Caco-2 (cell line): ENCODE data around the gene MUC2. TPM values are rescaled to one million over a fixed set of nuclear protein-coding genes. Genes with fewer than 3 reads are reported as not detected.

Experiments used
- BruUV-seq: library from RNA; stranded (reverse); fragments of 400-500 nt; replicated peaks from 2 replicates; lab custom pipeline; 2021; lab: Mats Ljungman, UMichigan
- CTCF ChIA-PET: fragments of 300-600 bp; sonication (Branson Sonifier 250); formaldehyde crosslinking; loops from one replicate; lab custom pipeline; 2022; ENCODE audit warnings: antibody characterized with exemption; lab: Charles Lee
- POLR2A ChIA-PET: fragments of 300-600 bp; sonication (Branson Sonifier 250); formaldehyde crosslinking; loops from one replicate; lab custom pipeline; 2022; ENCODE audit warnings: antibody characterized with exemption; lab: Charles Lee
- DNase-seq, 2 experiments: peaks; one replicate each; pipeline versions ENCODE4 v3.0.0 to v3.0.0-alpha.2; 2020 to 2022
- H3K27me3 ChIP-seq: replicated peaks from 2 replicates; pipeline ENCODE4 v1.6.0; 2011; ENCODE audit warnings: low read length; ENCODE audit not compliant: control insufficient read depth, insufficient read depth
- H3K36me3 ChIP-seq: 2 replicates; pipeline ENCODE4 v1.5.1; 2011; ENCODE audit warnings: low read length; ENCODE audit not compliant: control insufficient read depth, insufficient read depth
- H3K4me1 ChIP-seq: fragments of 250-450 bp; sonication (Bioruptor Pico); 2 replicates; pipeline ENCODE4 v1.5.1; 2020; ENCODE audit warnings: mild to moderate bottlenecking
- H3K4me3 ChIP-seq: 2 replicates; pipeline ENCODE4 v1.5.1; 2011; ENCODE audit warnings: low read depth, mild to moderate bottlenecking, control low read depth, low read length
- H3K9me3 ChIP-seq: fragments of 250-450 bp; sonication (Bioruptor Pico); 2 replicates; pipeline ENCODE4 v1.5.1; 2020; ENCODE audit warnings: mild to moderate bottlenecking, moderate library complexity
- H3K27ac Mint-ChIP-seq: one replicate; pipeline ENCODE4 v1.8.0; 2022; ENCODE audit warnings: mixed read lengths; ENCODE audit not compliant: unreplicated experiment
- H3K27me3 Mint-ChIP-seq: one replicate; pipeline ENCODE4 v1.8.0; 2022; ENCODE audit warnings: mixed read lengths; ENCODE audit not compliant: insufficient read depth, unreplicated experiment
- H3K36me3 Mint-ChIP-seq: one replicate; pipeline ENCODE4 v1.8.0; 2022; ENCODE audit warnings: mild to moderate bottlenecking, mixed read lengths; ENCODE audit not compliant: insufficient read depth, unreplicated experiment
- H3K4me1 Mint-ChIP-seq: one replicate; pipeline ENCODE4 v1.8.0; 2022; ENCODE audit warnings: low read depth, mixed read lengths; ENCODE audit not compliant: unreplicated experiment
- H3K4me3 Mint-ChIP-seq: one replicate; pipeline ENCODE4 v1.8.0; 2022; ENCODE audit warnings: mild to moderate bottlenecking, moderate library complexity, mixed read lengths; ENCODE audit not compliant: unreplicated experiment
- H3K9me3 Mint-ChIP-seq: one replicate; pipeline ENCODE4 v1.8.0; 2022; ENCODE audit warnings: mixed read lengths; ENCODE audit not compliant: unreplicated experiment
- intact Hi-C: fragments of 100-400 bp; cut with micrococcal nuclease; formaldehyde crosslinking; loops from one replicate; pipeline ENCODE4 v1.10.0; 2022; ENCODE audit not compliant: unreplicated experiment
- total RNA-seq: library from RNA; stranded (reverse); gene quantifications from 2 replicates; pipeline ENCODE4 v1.2.3, GENCODE V29; 2022
- TF ChIP-seq, protein P1 (sequence below), 2 experiments: fragments of 200-600 bp in 1 of 2; IDR thresholded peaks; 1 replicate in 1 of 2; 2 replicates in 1 of 2; pipeline versions ENCODE4 v1.5.1 to v1.8.0; 2011 to 2022; ENCODE audit warnings: antibody characterized with exemption in 1 of 2, control low read depth in 1 of 2, inconsistent platforms in 1 of 2, low read depth in 1 of 2, low read length in 1 of 2, mild to moderate bottlenecking in 1 of 2, moderate library complexity in 1 of 2; ENCODE audit not compliant: insufficient read depth in 1 of 2, severe bottlenecking in 1 of 2, unreplicated experiment in 1 of 2

The MUC2 gene
- total RNA-seq, 1 experiment from 2014 or later = 0.05 TPM

DNA sequence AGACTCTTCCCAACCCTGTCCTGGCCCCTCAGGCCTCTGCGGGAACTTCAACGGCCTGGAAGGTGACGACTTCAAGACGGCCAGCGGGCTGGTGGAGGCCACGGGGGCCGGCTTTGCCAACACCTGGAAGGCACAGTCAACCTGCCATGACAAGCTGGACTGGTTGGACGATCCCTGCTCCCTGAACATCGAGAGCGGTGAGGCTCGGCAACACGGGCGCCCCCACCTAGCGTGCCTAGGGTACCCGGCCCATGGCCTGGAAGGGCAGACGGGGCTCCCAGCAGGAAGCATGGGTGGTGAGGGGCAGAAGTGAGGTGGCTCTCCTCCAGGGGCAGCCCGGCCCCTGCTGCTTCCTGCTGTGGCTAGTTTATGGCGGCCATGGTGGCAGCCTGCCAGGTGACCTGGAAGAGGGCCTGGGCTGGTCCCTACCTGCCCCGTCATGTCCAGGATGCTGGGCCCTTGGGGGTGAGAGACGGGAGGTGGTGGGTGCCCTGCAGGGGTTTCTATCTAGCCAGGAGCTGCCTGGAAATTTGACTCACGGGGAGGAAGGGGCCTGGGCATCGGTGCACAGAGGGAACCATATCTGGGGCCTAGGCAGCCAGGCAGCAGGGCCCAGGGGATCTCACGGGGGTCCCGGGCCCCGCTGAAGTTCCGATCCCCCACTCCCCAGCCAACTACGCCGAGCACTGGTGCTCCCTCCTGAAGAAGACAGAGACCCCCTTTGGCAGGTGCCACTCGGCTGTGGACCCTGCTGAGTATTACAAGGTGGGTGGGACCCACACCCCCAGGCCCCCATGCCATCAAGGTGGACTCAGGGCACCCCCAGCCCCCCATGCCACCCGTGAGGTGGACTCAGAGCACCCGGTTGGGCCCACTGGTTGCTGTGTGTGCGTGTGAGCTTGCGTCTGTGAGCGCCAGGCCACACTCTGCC is 9.2 kb downstream of the MUC2 start:
- H3K36me3 Mint-ChIP-seq = no peaks in the 10 kb centered on the region
- no peaks in the 10 kb centered on the region for H3K4me1 Mint-ChIP-seq
- ChIA-PET CTCF (no interaction called here), POLR2A (no interaction called here)
- no peak overlapping the region for H3K4me3 Mint-ChIP-seq
- DNase-seq = peak in 1 of 2 experiments; percentile 31
- no peaks in the 10 kb centered on the region for H3K9me3 Mint-ChIP-seq
- H3K9me3 ChIP-seq = no peaks in the 10 kb centered on the region
- intact Hi-C loops = no loop called here
- H3K27me3 Mint-ChIP-seq = no peaks in the 10 kb centered on the region
- no peaks in the 10 kb centered on the region for H3K4me1 ChIP-seq
- H3K4me3 ChIP-seq = no peak overlapping the region
- BruUV-seq = no TSS peak
- TF ChIP-seq, protein P1, sequence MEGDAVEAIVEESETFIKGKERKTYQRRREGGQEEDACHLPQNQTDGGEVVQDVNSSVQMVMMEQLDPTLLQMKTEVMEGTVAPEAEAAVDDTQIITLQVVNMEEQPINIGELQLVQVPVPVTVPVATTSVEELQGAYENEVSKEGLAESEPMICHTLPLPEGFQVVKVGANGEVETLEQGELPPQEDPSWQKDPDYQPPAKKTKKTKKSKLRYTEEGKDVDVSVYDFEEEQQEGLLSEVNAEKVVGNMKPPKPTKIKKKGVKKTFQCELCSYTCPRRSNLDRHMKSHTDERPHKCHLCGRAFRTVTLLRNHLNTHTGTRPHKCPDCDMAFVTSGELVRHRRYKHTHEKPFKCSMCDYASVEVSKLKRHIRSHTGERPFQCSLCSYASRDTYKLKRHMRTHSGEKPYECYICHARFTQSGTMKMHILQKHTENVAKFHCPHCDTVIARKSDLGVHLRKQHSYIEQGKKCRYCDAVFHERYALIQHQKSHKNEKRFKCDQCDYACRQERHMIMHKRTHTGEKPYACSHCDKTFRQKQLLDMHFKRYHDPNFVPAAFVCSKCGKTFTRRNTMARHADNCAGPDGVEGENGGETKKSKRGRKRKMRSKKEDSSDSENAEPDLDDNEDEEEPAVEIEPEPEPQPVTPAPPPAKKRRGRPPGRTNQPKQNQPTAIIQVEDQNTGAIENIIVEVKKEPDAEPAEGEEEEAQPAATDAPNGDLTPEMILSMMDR (IDR thresholded peaks at IDR 0.05; ENCODE audit: insufficient read depth in 1 of 2, low read depth in 1 of 2, low read length in 1 of 2, severe bottlenecking in 1 of 2, unreplicated experiment in 1 of 2) = no peak
- H3K36me3 ChIP-seq = no peaks in the 10 kb centered on the region
- no peaks in the 10 kb centered on the region for H3K27me3 ChIP-seq
- H3K27ac Mint-ChIP-seq = no peak overlapping the region

DNA sequence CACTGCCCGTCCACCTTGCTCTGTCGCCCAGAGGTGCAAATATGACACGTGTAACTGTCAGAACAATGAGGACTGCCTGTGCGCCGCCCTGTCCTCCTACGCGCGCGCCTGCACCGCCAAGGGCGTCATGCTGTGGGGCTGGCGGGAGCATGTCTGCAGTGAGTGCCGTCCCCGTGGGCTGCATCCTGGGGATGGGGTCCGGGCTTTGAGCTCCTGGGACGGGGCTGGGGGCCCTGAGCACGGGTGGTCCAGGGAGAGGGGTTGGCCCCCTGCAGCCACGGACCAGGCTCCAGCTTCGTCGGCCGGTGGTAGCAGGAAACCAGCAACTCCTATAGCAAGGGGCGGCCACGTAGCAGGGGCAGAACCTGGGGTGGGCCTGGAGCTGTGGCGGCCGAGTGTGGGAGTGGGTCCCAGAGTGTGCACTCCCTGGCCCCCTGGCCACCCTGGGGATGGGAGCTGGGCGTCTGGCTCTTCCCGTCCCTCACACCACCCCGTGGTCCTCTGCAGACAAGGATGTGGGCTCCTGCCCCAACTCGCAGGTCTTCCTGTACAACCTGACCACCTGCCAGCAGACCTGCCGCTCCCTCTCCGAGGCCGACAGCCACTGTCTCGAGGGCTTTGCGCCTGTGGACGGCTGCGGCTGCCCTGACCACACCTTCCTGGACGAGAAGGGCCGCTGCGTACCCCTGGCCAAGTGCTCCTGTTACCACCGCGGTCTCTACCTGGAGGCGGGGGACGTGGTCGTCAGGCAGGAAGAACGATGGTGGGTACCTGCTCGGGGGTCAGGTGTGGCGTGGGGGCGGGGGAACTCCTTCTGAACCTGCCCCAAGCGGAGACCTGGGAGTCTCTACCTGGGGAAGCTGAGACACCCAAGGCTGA is 10.1 kb downstream of the MUC2 start:
- H3K27ac Mint-ChIP-seq = no peak overlapping the region
- Histone ChIP-seq H3K27me3 (no peaks in the 10 kb centered on the region), H3K4me3 (no peak overlapping the region), H3K4me1 (no peaks in the 10 kb centered on the region), H3K36me3 (no peaks in the 10 kb centered on the region), H3K9me3 (no peaks in the 10 kb centered on the region)
- H3K36me3 Mint-ChIP-seq = no peaks in the 10 kb centered on the region
- peak in 1 of 2 experiments; percentile 26 for DNase-seq
- ChIA-PET CTCF (no interaction called here), POLR2A (no interaction called here)
- TF ChIP-seq, protein P1 (IDR thresholded peaks at IDR 0.05; ENCODE audit: insufficient read depth in 1 of 2, low read depth in 1 of 2, low read length in 1 of 2, severe bottlenecking in 1 of 2, unreplicated experiment in 1 of 2) = no peak
- intact Hi-C loops = no loop called here
- H3K4me3 Mint-ChIP-seq = no peak overlapping the region
- H3K4me1 Mint-ChIP-seq = no peaks in the 10 kb centered on the region
- no TSS peak for BruUV-seq
- H3K27me3 Mint-ChIP-seq = no peaks in the 10 kb centered on the region
- H3K9me3 Mint-ChIP-seq = no peaks in the 10 kb centered on the region

DNA sequence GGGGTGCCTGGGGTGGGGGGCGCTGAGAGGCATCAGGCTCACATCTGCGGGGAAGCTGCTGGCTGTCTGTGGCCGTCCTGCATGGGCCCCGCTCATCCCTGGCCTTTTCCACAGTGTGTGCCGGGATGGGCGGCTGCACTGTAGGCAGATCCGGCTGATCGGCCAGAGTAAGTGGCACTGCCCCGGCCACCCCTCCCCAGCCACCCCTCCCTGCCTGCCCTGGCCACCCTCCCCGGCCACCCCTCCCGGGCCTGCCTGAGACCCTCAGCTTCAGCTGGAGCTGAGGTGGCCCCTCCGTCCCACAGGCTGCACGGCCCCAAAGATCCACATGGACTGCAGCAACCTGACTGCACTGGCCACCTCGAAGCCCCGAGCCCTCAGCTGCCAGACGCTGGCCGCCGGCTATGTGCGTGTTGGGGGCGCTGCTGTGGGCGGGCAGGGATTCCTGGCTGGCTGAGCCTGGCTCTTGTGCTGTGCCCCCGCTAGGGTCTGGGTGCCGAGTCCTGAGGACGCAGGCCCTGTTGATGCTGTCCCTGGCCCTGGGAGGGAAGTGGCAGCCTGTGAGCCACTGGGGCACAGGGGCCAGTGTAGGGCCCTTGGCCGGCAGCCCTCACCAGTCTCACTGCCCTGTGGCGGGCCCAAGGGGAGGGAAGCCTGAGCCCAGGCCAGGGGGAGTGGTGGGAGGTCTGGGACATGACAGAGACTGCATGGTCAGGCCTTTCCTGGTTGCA is 10.9 kb downstream of the MUC2 start:
- Mint-ChIP-seq H3K4me1 (no peaks in the 10 kb centered on the region), H3K27ac (no peak overlapping the region), H3K27me3 (no peaks in the 10 kb centered on the region), H3K4me3 (no peak overlapping the region), H3K36me3 (no peaks in the 10 kb centered on the region), H3K9me3 (no peaks in the 10 kb centered on the region)
- Histone ChIP-seq H3K36me3 (no peaks in the 10 kb centered on the region), H3K9me3 (no peaks in the 10 kb centered on the region), H3K4me1 (no peaks in the 10 kb centered on the region), H3K27me3 (no peaks in the 10 kb centered on the region), H3K4me3 (no peak overlapping the region)
- TF ChIP-seq, protein P1 (IDR thresholded peaks at IDR 0.05; ENCODE audit: insufficient read depth in 1 of 2, low read depth in 1 of 2, low read length in 1 of 2, severe bottlenecking in 1 of 2, unreplicated experiment in 1 of 2) = no peak
- intact Hi-C loops = no loop called here
- CTCF ChIA-PET = no interaction called here
- no TSS peak for BruUV-seq
- POLR2A ChIA-PET = no interaction called here
- no peak for DNase-seq
